GM23338 (cell line): ENCODE data around the gene AMBRA1. TPM values are rescaled to one million over a fixed set of nuclear protein-coding genes. Genes with fewer than 3 reads are reported as not detected.

Experiments used
- ATAC-seq: fragments of 200-7000 bp; cut with Tn5 transposase; 3 replicates; pipeline ENCODE4 v1.9.1; 2020
- DNase-seq: peaks from one replicate; pipeline ENCODE4 v3.0.0-alpha.2; 2015; ENCODE audit warnings: low spot score
- H2AFZ ChIP-seq: fragments of 200-600 bp; sonication (generic); 2 replicates; pipeline ENCODE4 v1.8.0; 2016; ENCODE audit warnings: antibody characterized with exemption, mild to moderate bottlenecking, moderate library complexity
- H3F3A ChIP-seq: fragments of 200-600 bp; sonication (generic); replicated peaks from 2 replicates; pipeline ENCODE4 v1.8.0; 2017; ENCODE audit warnings: antibody characterized with exemption, mixed run types, low read depth
- H3K27ac ChIP-seq: fragments of 200-600 bp; sonication (generic); 2 replicates; pipeline ENCODE4 v1.6.1; 2016; ENCODE audit warnings: low read depth
- H3K27me3 ChIP-seq: fragments of 200-600 bp; sonication (generic); 2 replicates; pipeline ENCODE4 v1.8.0; 2016; ENCODE audit warnings: mild to moderate bottlenecking, mixed run types, moderate library complexity; ENCODE audit not compliant: insufficient read depth
- H3K36me3 ChIP-seq: fragments of 200-600 bp; sonication (generic); 2 replicates; pipeline ENCODE4 v1.8.0; 2016; ENCODE audit warnings: mild to moderate bottlenecking; ENCODE audit not compliant: insufficient read depth
- H3K4me1 ChIP-seq: fragments of 200-600 bp; sonication (generic); 2 replicates; pipeline ENCODE4 v1.8.0; 2016; ENCODE audit warnings: mild to moderate bottlenecking, moderate library complexity; ENCODE audit not compliant: insufficient read depth
- H3K4me2 ChIP-seq: fragments of 200-600 bp; sonication (generic); 2 replicates; pipeline ENCODE4 v1.7.1; 2017; ENCODE audit warnings: mixed run types
- H3K4me3 ChIP-seq: fragments of 200-600 bp; sonication (generic); 2 replicates; pipeline ENCODE4 v1.6.1; 2016; ENCODE audit warnings: mixed run types
- H3K79me2 ChIP-seq: fragments of 200-600 bp; sonication (generic); replicated peaks from 2 replicates; pipeline ENCODE4 v1.8.0; 2017; ENCODE audit warnings: mild to moderate bottlenecking; ENCODE audit not compliant: insufficient read depth
- H3K9me2 ChIP-seq: fragments of 200-600 bp; sonication (generic); 2 replicates; pipeline ENCODE4 v1.8.0; 2017; ENCODE audit not compliant: insufficient read depth
- H4K20me1 ChIP-seq: fragments of 200-600 bp; sonication (generic); replicated peaks from 2 replicates; pipeline ENCODE4 v1.8.0; 2017; ENCODE audit warnings: mild to moderate bottlenecking; ENCODE audit not compliant: insufficient read depth
- H3K27ac Mint-ChIP-seq: 2 replicates; pipeline ENCODE4 v1.8.0; 2020; ENCODE audit warnings: inconsistent platforms, mild to moderate bottlenecking, moderate library complexity, mixed read lengths
- H3K27me3 Mint-ChIP-seq: 3 replicates; pipeline ENCODE4 v1.8.0; 2022; ENCODE audit warnings: low read depth, mild to moderate bottlenecking, moderate library complexity, mixed read lengths, inconsistent platforms; ENCODE audit not compliant: insufficient read depth, poor library complexity
- H3K36me3 Mint-ChIP-seq: 3 replicates; pipeline ENCODE4 v1.8.0; 2021; ENCODE audit warnings: low read depth, mild to moderate bottlenecking, inconsistent platforms, moderate library complexity, mixed read lengths
- H3K4me1 Mint-ChIP-seq: 3 replicates; pipeline ENCODE4 v1.8.0; 2020; ENCODE audit warnings: mild to moderate bottlenecking, inconsistent platforms, mixed read lengths
- H3K4me3 Mint-ChIP-seq: 3 replicates; pipeline ENCODE4 v1.8.0; 2021; ENCODE audit warnings: moderate library complexity, mild to moderate bottlenecking, inconsistent platforms, mixed read lengths
- H3K9me3 Mint-ChIP-seq: 3 replicates; pipeline ENCODE4 v1.8.0; 2020; ENCODE audit warnings: moderate library complexity, mild to moderate bottlenecking, inconsistent platforms, mixed read lengths
- EZH2 ChIP-seq: fragments of 200-600 bp; sonication (generic); IDR thresholded peaks from one replicate; pipeline ENCODE4 v1.8.0; 2017; ENCODE audit warnings: antibody characterized with exemption, mild to moderate bottlenecking, low read depth; ENCODE audit not compliant: unreplicated experiment
- EZH2phosphoT487 ChIP-seq: fragments of 200-600 bp; sonication (generic); IDR thresholded peaks from one replicate; pipeline ENCODE4 v1.8.1; 2018; ENCODE audit warnings: antibody characterized with exemption; ENCODE audit not compliant: unreplicated experiment
- JUNB ChIP-seq: IDR thresholded peaks from one replicate; pipeline ENCODE4 v1.6.1; 2016; ENCODE audit warnings: antibody characterized with exemption; ENCODE audit not compliant: unreplicated experiment
- NANOG ChIP-seq: IDR thresholded peaks from 2 replicates; pipeline ENCODE4 v1.6.1; 2016; ENCODE audit warnings: antibody characterized with exemption, borderline replicate concordance
- POLR2AphosphoS5 ChIP-seq: IDR thresholded peaks from 2 replicates; pipeline ENCODE4 v1.6.1; 2016; ENCODE audit warnings: antibody characterized with exemption, low read depth
- ZNF114 ChIP-seq: fragments of 250-450 bp; sonication (Bioruptor Pico); IDR thresholded peaks from 2 replicates; pipeline ENCODE4 v1.5.0; 2020; ENCODE audit warnings: mild to moderate bottlenecking, moderate library complexity
- ZNF331 ChIP-seq: fragments of 250-450 bp; sonication (Bioruptor Pico); IDR thresholded peaks from 2 replicates; pipeline ENCODE4 v1.5.0; 2020; ENCODE audit warnings: low read depth, mild to moderate bottlenecking, moderate library complexity
- polyA plus RNA-seq: library from polyadenylated mRNA; unstranded; fragments of >200 nt; fragmentation: Nextera tagmentation; extraction: Ambion mirVana; gene quantifications from 2 replicates; pipeline ENCODE4 v1.2.1, GENCODE V29; 2016
- total RNA-seq: library from RNA; depleted of rRNA; stranded (reverse); fragments of >200 nt; shearing (Covaris generic); gene quantifications from 2 replicates; pipeline ENCODE4 v1.2.3, GENCODE V29; 2014
- TF ChIP-seq, protein P1 (sequence below): IDR thresholded peaks from one replicate; pipeline ENCODE4 v1.6.1; 2018; ENCODE audit warnings: antibody characterized with exemption; ENCODE audit not compliant: unreplicated experiment
- TF ChIP-seq, protein P2 (sequence below): fragments of 250-450 bp; sonication (Bioruptor Pico); IDR thresholded peaks from 2 replicates; pipeline ENCODE4 v1.5.0; 2020; ENCODE audit warnings: mild to moderate bottlenecking, moderate library complexity
- TF ChIP-seq, protein P3 (sequence below): IDR thresholded peaks from 2 replicates; pipeline ENCODE4 v1.6.1; 2016; ENCODE audit warnings: antibody characterized with exemption

AMBRA1 gene
- total and polyA plus RNA-seq, 2 experiments from 2014 or later: 8.3 to 34.8 TPM

- TF ChIP-seq, protein P1, sequence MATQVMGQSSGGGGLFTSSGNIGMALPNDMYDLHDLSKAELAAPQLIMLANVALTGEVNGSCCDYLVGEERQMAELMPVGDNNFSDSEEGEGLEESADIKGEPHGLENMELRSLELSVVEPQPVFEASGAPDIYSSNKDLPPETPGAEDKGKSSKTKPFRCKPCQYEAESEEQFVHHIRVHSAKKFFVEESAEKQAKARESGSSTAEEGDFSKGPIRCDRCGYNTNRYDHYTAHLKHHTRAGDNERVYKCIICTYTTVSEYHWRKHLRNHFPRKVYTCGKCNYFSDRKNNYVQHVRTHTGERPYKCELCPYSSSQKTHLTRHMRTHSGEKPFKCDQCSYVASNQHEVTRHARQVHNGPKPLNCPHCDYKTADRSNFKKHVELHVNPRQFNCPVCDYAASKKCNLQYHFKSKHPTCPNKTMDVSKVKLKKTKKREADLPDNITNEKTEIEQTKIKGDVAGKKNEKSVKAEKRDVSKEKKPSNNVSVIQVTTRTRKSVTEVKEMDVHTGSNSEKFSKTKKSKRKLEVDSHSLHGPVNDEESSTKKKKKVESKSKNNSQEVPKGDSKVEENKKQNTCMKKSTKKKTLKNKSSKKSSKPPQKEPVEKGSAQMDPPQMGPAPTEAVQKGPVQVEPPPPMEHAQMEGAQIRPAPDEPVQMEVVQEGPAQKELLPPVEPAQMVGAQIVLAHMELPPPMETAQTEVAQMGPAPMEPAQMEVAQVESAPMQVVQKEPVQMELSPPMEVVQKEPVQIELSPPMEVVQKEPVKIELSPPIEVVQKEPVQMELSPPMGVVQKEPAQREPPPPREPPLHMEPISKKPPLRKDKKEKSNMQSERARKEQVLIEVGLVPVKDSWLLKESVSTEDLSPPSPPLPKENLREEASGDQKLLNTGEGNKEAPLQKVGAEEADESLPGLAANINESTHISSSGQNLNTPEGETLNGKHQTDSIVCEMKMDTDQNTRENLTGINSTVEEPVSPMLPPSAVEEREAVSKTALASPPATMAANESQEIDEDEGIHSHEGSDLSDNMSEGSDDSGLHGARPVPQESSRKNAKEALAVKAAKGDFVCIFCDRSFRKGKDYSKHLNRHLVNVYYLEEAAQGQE: no peak
These were observed 43.7 kb upstream of the AMBRA1 start (continued) for GRCh38 chr11:46637546-46637945.

DNA sequence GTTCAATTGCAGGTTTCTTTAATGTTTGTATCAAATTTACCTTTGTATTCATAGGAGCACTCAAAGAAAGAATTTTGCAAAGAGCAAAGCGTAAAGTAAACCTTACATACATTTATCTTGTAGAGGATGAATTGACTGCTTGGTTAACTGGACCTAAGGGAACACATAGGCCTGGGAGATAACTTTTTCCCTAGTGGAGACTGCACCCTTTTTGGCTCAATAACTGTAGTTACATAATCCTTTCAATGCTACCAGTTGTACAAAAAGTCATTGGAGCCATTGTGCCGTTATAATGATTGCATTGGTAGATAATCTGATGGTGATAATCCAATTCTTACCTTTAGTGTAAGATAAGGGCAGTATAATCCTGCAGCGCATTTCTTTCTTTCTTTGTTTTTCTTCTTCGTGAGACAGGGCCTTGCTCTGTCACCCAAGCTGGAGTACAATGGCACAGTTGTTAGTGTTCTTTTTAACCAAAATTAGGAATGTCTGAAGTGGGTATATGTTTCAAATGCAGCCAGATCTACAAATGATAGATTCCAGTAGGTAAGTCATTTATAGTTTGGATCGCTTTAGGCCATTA is 41.8 kb upstream of the AMBRA1 start:
- H3K4me3 Mint-ChIP-seq: no peak overlapping the region
- H3K4me1 Mint-ChIP-seq: no peaks in the 10 kb centered on the region
- H3K36me3 Mint-ChIP-seq: 0 out of 3 replicates have a peak, but pooled peaks cover 12% of the 10 kb centered on the region
- TF ChIP-seq ZNF114 (CRISPR knock-in tag): no peak
- TF ChIP-seq, protein P1: no peak
- TF ChIP-seq POLR2AphosphoS5: no peak
- no peak for TF ChIP-seq NANOG
- TF ChIP-seq, protein P2, sequence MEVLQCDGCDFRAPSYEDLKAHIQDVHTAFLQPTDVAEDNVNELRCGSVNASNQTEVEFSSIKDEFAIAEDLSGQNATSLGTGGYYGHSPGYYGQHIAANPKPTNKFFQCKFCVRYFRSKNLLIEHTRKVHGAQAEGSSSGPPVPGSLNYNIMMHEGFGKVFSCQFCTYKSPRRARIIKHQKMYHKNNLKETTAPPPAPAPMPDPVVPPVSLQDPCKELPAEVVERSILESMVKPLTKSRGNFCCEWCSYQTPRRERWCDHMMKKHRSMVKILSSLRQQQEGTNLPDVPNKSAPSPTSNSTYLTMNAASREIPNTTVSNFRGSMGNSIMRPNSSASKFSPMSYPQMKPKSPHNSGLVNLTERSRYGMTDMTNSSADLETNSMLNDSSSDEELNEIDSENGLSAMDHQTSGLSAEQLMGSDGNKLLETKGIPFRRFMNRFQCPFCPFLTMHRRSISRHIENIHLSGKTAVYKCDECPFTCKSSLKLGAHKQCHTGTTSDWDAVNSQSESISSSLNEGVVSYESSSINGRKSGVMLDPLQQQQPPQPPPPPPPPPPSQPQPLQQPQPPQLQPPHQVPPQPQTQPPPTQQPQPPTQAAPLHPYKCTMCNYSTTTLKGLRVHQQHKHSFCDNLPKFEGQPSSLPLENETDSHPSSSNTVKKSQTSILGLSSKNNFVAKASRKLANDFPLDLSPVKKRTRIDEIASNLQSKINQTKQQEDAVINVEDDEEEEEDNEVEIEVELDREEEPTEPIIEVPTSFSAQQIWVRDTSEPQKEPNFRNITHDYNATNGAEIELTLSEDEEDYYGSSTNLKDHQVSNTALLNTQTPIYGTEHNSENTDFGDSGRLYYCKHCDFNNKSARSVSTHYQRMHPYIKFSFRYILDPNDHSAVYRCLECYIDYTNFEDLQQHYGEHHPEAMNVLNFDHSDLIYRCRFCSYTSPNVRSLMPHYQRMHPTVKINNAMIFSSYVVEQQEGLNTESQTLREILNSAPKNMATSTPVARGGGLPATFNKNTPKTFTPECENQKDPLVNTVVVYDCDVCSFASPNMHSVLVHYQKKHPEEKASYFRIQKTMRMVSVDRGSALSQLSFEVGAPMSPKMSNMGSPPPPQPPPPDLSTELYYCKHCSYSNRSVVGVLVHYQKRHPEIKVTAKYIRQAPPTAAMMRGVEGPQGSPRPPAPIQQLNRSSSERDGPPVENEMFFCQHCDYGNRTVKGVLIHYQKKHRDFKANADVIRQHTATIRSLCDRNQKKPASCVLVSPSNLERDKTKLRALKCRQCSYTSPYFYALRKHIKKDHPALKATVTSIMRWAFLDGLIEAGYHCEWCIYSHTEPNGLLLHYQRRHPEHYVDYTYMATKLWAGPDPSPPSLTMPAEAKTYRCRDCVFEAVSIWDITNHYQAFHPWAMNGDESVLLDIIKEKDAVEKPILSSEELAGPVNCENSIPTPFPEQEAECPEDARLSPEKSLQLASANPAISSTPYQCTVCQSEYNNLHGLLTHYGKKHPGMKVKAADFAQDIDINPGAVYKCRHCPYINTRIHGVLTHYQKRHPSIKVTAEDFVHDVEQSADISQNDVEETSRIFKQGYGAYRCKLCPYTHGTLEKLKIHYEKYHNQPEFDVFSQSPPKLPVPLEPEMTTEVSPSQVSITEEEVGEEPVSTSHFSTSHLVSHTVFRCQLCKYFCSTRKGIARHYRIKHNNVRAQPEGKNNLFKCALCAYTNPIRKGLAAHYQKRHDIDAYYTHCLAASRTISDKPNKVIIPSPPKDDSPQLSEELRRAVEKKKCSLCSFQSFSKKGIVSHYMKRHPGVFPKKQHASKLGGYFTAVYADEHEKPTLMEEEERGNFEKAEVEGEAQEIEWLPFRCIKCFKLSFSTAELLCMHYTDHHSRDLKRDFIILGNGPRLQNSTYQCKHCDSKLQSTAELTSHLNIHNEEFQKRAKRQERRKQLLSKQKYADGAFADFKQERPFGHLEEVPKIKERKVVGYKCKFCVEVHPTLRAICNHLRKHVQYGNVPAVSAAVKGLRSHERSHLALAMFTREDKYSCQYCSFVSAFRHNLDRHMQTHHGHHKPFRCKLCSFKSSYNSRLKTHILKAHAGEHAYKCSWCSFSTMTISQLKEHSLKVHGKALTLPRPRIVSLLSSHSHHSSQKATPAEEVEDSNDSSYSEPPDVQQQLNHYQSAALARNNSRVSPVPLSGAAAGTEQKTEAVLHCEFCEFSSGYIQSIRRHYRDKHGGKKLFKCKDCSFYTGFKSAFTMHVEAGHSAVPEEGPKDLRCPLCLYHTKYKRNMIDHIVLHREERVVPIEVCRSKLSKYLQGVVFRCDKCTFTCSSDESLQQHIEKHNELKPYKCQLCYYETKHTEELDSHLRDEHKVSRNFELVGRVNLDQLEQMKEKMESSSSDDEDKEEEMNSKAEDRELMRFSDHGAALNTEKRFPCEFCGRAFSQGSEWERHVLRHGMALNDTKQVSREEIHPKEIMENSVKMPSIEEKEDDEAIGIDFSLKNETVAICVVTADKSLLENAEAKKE: no peak
- no peak for TF ChIP-seq EZH2
- TF ChIP-seq, protein P3, sequence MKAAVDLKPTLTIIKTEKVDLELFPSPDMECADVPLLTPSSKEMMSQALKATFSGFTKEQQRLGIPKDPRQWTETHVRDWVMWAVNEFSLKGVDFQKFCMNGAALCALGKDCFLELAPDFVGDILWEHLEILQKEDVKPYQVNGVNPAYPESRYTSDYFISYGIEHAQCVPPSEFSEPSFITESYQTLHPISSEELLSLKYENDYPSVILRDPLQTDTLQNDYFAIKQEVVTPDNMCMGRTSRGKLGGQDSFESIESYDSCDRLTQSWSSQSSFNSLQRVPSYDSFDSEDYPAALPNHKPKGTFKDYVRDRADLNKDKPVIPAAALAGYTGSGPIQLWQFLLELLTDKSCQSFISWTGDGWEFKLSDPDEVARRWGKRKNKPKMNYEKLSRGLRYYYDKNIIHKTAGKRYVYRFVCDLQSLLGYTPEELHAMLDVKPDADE: no peak
- no peak for TF ChIP-seq EZH2phosphoT487
- TF ChIP-seq JUNB: no peak
- no peak for TF ChIP-seq ZNF331

More for the DNA sequence above, 41.8 kb upstream of the AMBRA1 start:
- Histone ChIP-seq H3K36me3 (no peaks in the 10 kb centered on the region; the same call in 1 of the 2 replicates), H3K4me1 (no peaks in the 10 kb centered on the region), H3K27ac (no peak overlapping the region), H3F3A (no peaks in the 10 kb centered on the region), H4K20me1 (no peaks in the 10 kb centered on the region; the same call in 1 of the 2 replicates), H3K27me3 (no peaks in the 10 kb centered on the region), H3K4me2 (no peak overlapping the region), H3K4me3 (no peak overlapping the region), H3K79me2 (no peaks in the 10 kb centered on the region), H3K9me2 (no peaks in the 10 kb centered on the region), H2AFZ (no peak overlapping the region)
- no peaks in the 10 kb centered on the region; the same call in 2 of the 3 replicates for H3K9me3 Mint-ChIP-seq
- DNase-seq: no peak
- ATAC-seq: no peak
- no peak overlapping the region for H3K27ac Mint-ChIP-seq
- H3K27me3 Mint-ChIP-seq: peaks cover 2% of the 10 kb centered on the region
